ENCODE data around the gene SCFD1.
"Not testable (repeated sequence)": the region's sequence is repeated elsewhere in the genome, so short reads cannot be mapped to it uniquely, and the experiment has no call there.

The SCFD1 gene

GRCh38 chr14:30632730-30633129 is 10.6 kb downstream of the SCFD1 start:
- Histone ChIP-seq H3K9ac (no peak overlapping the region), H3K4me1 (no peaks in the 10 kb centered on the region), H3K9me3 (ENCODE audit: control insufficient read depth, low read length) (no peaks in the 10 kb centered on the region), H3K79me2 (peaks cover 10% of the 10 kb centered on the region), H3K4me3 (ENCODE audit: low read depth, low read length) (no peak overlapping the region), H2AFZ (no peak overlapping the region), H3K4me2 (ENCODE audit: low read length) (no peak overlapping the region), H3K27me3 (ENCODE audit: control insufficient read depth, insufficient read depth, low read length) (no peaks in the 10 kb centered on the region), H3K36me3 (ENCODE audit: control insufficient read depth, insufficient read depth, low read length) (no peaks in the 10 kb centered on the region), H3K27ac (no peak overlapping the region)
- no peak for TF ChIP-seq CTCF (IDR thresholded peaks at IDR 0.05)

- Histone ChIP-seq H3K27me3 (ENCODE audit: control insufficient read depth, insufficient read depth, low read length) (no peaks in the 10 kb centered on the region), H3K9ac (no peak overlapping the region), H3K36me3 (ENCODE audit: control insufficient read depth, insufficient read depth, low read length) (no peaks in the 10 kb centered on the region), H3K9me3 (ENCODE audit: control insufficient read depth, low read length) (no peaks in the 10 kb centered on the region), H3K4me1 (no peaks in the 10 kb centered on the region), H3K79me2 (peaks cover under 1% of the 10 kb centered on the region), H2AFZ (no peak overlapping the region), H3K27ac (no peak overlapping the region), H3K4me2 (ENCODE audit: low read length) (no peak overlapping the region), H3K4me3 (ENCODE audit: low read depth, low read length) (no peak overlapping the region)
- no peak for TF ChIP-seq CTCF (IDR thresholded peaks at IDR 0.05)
Measured at GRCh38 chr14:30638926-30639325, 16.8 kb downstream of the SCFD1 start.

GRCh38 chr14:30641207-30641606 is 19.1 kb downstream of the SCFD1 start:
- Histone ChIP-seq H3K4me1 (no peaks in the 10 kb centered on the region), H2AFZ (no peak overlapping the region), H3K79me2 (peaks cover 15% of the 10 kb centered on the region), H3K27me3 (ENCODE audit: control insufficient read depth, insufficient read depth, low read length) (no peaks in the 10 kb centered on the region), H3K4me2 (ENCODE audit: low read length) (no peak overlapping the region), H3K36me3 (ENCODE audit: control insufficient read depth, insufficient read depth, low read length) (no peaks in the 10 kb centered on the region), H3K9me3 (ENCODE audit: control insufficient read depth, low read length) (no peaks in the 10 kb centered on the region), H3K4me3 (ENCODE audit: low read depth, low read length) (no peak overlapping the region), H3K27ac (no peak overlapping the region), H3K9ac (no peak overlapping the region)
- TF ChIP-seq CTCF (IDR thresholded peaks at IDR 0.05), result no peak

DNA sequence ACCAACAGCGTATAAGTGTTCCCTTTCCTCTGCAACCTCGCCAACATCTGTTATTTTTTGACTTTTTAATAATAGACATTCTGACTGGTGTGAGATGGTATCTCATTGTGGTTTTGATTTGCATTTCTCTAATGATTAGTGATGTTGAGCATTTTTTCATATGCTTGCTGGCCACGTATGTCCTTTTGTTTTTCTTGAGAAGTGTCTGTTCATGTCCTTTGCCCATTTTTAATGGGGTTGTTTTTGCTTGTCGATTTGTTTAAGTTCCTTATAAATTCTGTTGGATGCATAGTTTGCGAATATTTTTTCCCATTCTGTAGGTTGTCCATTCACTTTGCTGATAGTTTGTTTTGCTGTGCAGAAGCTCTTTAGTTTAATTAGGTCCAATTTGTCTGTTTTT is 22.3 kb downstream of the SCFD1 start:
- H3K9me3 ChIP-seq (ENCODE audit: control insufficient read depth, low read length); H3K36me3 ChIP-seq (ENCODE audit: control insufficient read depth, insufficient read depth, low read length); H3K4me2 ChIP-seq (ENCODE audit: low read length); H2AFZ ChIP-seq; H3K27me3 ChIP-seq (ENCODE audit: control insufficient read depth, insufficient read depth, low read length); H3K27ac ChIP-seq; H3K4me1 ChIP-seq; H3K9ac ChIP-seq; H3K4me3 ChIP-seq (ENCODE audit: low read depth, low read length): not testable (repeated sequence)
- H3K79me2 ChIP-seq, result peaks cover 15% of the 10 kb centered on the region

- Histone ChIP-seq H3K27me3 (ENCODE audit: control insufficient read depth, insufficient read depth, low read length) (no peaks in the 10 kb centered on the region), H3K9ac (no peak overlapping the region), H3K4me2 (ENCODE audit: low read length) (no peak overlapping the region), H3K27ac (no peak overlapping the region), H3K4me3 (ENCODE audit: low read depth, low read length) (no peak overlapping the region), H2AFZ (no peak overlapping the region), H3K4me1 (no peaks in the 10 kb centered on the region), H3K36me3 (ENCODE audit: control insufficient read depth, insufficient read depth, low read length) (no peaks in the 10 kb centered on the region), H3K79me2 (peaks cover 15% of the 10 kb centered on the region), H3K9me3 (ENCODE audit: control insufficient read depth, low read length) (no peaks in the 10 kb centered on the region)
- TF ChIP-seq CTCF (IDR thresholded peaks at IDR 0.05), result no peak
Measured at GRCh38 chr14:30645600-30645999, 23.5 kb downstream of the SCFD1 start.

All from parathyroid adenoma (tissue), 2 donors.